ENCODE measurements around the gene BTBD6. TPM values are rescaled to one million over a fixed set of nuclear protein-coding genes. Genes with fewer than 3 reads are reported as not detected.

BTBD6 gene
- polyA plus RNA-seq, 1 donor, result 32.1 TPM

DNA sequence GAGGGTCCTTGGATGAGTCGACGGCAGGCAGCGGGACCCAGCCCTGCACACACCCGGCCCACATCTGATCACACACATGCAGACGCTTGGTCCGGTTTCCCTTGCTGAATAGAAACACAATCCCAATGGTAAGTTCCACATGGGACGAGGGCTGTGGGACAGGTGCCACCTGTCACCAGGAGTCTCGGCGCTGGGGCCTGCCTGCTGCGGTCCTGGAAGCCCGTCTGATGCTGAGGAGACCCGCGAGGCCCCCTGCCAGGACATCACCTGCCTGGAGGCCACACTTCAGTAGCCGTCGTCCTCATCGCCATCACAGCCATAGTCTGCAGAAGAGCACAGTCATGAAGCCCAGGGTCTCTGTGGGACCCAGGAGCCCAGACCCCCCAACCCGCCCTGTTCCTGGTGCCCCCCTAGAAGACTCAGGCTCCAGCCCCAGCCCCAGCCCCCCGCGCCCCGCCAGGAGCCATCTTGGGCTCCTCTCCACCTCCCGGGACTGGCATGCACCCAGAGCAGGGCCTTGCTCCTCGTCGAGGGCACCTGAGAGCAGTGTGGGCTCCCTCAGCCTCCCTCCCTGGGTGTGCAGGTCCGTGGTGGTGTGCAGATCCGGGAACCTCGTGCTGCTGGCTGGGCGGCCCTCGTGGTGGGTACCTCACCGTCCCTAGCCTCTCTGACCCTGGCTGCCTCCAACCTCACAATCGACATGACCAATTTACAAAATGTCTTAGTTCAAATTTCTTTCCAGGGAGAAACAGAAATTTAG is 37.9 kb upstream of the BTBD6 start:
- no peak for DNase-seq

- DNase-seq, result no peak
Observed at GRCh38 chr14:105211086-105211757, 37.1 kb upstream of the BTBD6 start.

DNA sequence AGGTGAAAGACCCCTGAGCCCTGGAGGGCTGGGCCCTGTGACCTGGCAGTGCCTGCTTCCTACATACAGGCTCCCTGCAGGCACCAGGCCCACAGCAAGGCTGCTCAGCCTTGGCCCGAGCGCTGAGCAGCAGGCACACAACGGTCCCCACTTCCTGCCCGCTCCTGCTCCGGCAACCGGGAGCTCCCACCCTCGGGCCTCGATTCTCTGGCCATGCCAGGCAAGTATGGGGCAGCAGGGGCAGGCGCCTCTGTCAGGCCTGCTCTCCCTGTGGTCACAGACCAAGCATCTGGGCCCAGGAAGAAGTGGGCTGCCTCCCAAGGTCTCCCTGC is 36.6 kb upstream of the BTBD6 start:
- no peak for DNase-seq

GRCh38 chr14:105212541-105213300 is 35.6 kb upstream of the BTBD6 start:
- DNase-seq, result no peak

DNA sequence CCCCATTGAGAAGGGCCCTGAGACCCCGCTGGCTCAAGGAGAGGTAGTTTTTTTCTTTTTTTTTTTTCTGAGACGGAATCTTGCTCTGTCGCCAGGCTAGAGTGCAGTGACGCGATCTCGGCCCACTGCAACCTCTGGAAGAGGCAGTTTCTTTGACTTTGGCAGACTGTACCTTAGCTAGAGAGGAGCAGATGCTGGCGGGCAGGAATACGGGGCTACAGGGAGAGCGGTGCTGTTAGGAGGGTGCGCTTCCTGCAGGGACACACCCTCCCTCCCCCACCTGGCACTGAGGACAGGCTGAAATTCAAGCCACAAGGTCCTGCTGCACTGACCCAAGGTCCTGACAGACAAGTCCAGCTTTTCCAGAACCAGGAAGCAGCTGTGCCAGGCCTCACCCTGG is 35.0 kb upstream of the BTBD6 start:
- DNase-seq, result no peak

DNA sequence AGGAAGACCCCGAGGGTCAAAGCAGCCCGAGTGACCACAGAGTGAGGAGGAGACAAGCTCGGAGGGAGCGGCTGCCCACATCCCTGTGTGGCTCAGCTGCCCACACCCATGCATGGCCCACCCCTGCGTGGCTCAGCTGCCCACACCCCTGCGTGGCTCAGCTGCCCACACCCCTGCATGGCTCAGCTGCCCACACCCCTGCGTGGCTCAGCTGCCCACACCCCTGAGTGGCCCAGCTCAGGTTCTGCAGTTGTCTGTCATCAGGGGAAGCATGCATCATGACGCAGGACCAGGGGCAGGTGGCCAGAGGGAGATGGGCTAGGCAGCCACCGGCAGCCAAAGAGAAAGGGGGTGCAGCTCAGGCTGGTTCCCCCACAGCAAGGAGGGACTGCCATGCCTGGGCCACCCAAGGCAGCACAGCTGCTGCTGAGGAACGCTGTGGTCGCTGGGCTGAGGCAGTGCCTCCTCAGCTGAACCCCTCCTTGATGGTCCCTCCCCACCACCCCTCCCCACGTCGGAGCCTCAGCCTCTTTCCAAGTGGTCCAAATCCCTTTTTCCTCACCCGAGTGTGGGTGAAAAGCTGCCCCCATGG is 33.9 kb upstream of the BTBD6 start:
- DNase-seq, result no peak

- DNase-seq, result no peak
Observed at GRCh38 chr14:105215602-105216001, 32.7 kb upstream of the BTBD6 start.

- no peak for DNase-seq
Observed at GRCh38 chr14:105216490-105217247, 31.7 kb upstream of the BTBD6 start.

GRCh38 chr14:105217774-105218173 is 30.6 kb upstream of the BTBD6 start:
- no peak for DNase-seq

DNA sequence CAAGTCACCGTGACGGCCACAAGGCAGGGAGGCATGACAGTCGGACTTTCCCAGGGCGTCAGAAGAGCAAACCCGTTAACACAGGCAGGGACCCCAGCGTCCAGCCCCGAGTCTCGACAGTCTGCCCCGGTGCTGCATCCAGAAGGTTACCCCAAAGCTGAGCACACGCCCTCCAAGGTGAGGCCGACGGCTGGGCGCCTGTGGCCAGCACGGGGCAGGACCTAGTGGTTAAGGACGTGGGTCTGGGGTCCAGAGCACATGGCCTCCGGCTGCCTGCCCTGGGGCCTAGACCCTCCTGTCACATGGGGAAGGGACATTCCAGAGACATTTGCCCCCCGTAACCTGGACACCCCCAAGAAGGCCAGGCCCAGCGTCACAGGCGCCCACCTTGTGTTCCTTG is 29.7 kb upstream of the BTBD6 start:
- DNase-seq, result no peak

DNA sequence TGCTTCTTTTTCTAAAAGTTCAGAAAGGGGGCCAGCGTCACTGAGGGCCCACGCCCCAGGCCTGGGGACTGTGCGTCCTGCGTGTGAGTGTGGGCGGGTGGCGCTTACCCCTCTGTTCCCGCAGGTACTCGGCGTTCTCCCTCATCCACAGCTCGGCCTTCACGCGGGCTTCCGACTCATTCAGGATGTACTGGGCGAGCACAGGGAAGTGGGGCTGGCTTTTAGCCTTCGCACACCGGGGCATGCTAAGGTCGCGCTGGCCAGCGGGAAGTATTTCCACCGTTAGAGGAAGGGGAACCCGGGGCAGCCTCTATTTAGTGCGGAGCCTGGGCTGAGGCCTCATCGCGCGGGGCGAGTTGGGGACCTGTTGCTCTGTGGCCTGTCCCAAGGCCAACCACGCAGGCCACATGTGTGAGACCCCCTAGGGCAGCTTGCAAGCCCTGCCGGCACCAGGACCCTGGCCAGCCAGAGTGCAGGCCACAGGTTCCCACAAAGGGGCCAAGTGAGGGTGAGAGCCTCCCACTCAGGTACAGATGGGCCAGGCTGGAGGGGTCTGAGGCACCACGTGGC is 29.2 kb upstream of the BTBD6 start:
- no peak for DNase-seq

DNA sequence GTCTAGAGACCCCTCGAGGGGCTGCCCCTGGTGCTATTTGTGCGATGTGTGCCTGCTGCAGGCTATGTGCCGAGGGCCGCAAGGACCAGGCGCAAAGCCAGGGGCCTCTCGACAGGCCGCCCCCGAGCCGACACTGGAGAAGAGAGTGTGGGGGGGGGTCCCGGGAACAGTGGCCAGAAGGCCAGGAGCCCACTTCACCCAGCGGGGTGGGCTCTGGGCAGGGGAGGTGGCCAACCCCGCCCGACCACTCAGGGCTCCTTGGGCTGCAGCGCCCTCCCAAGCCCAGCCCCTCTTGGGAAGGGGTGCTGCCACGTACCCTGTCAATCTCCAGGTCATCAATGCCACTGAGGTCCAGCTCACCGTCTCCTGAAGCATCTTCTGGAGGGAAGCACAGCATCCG is 28.6 kb upstream of the BTBD6 start:
- no peak for DNase-seq

DNA sequence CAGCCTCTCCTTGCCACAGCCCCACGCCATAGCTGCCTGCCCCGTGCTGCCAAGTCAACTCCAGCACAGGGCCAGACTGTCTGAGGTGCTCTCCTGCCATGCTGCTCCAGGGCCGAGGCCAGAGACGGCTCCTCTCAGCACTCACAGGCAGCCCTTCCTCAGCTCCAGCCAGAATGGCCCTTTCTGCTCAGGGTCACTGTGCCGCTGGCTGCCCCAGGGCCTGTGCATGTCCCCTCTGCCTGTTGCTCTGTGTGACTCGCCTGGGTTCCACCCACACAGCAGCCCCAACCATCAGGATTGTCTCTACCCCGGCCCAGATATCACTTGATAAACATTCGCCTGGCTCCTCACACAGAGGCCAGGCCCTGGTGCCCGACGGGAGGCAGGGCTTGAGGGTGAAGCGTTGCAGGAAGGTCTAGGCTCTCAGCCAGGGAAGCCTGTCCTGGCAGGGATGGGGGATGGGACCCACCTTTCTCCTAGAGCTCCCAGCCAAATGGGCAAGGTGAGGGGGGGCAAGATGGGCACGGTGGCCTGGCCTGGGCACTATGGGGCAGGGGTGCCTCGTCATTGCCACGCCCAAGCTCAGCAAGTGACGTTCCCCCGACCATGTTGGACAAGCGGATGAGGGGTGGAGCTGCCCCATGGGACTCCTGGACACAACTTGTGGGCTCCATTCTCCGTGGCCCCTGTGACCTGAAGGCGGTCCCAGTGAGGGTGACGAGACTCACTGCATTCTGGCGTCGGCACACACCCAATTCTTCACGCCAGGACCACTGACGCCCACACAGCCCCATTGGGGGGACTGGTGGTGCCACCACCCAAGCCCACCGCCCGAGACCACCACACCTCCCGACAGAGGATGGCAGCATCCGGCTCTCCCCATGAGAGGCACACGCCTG is 27.4 kb upstream of the BTBD6 start:
- no peak for DNase-seq

- DNase-seq, result no peak
Observed at GRCh38 chr14:105221598-105222178, 26.6 kb upstream of the BTBD6 start.

DNA sequence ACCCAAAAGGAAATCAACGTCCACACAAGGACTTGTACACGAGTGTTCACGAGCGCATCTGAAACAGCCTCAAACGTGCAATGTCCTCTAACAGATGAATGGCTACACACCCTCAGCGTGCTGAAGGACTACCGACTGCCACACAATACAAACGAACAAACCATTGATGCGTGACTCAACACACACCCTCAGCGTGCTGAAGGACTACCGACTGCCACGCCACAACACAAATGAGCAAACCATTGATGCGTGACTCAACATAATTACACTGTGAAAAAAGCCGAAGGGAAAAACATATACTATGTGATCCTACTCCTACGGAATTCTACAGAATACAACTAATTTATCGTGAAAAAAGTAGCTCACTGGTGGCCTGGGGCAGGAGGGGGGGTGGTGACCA is 25.1 kb upstream of the BTBD6 start:
- DNase-seq, result peak; percentile 43

DNA sequence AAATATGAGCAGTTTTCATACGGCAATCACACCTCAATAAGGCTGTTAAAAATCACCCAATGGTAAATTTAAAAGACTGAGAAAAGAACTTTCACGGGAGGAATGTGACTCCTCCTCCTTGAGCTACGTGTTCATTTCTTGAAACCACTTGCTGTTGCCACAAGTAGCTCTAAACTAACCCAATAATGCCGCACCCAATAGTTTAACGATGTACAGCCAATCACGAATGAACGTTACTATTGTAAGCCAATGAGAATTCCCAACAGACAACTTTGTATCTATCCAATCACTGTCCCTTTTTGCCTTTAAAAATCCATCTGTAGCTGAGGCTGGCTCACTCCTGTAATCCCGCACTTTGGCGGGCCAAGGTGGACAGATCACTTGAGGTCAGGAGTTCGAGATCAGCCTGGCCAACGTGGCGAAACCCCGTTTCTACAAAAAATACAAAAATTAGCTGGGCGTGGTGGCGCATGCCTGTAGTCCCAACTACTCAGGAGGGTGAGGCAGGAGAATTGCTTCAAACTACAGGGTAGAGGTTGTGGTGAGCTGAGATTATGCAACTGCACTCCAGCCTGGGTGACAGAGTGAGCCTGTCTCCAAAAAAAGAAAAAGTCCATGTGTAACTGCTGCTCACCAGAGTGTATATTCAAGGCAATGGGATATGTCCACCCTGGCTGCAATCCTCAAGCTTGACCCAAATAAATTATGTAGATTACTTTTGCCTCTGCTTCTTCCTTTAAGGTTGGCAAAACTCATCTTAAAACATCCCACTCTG is 24.4 kb upstream of the BTBD6 start:
- no peak for DNase-seq

GRCh38 chr14:105224845-105225570 is 23.3 kb upstream of the BTBD6 start:
- DNase-seq, result no peak

DNA sequence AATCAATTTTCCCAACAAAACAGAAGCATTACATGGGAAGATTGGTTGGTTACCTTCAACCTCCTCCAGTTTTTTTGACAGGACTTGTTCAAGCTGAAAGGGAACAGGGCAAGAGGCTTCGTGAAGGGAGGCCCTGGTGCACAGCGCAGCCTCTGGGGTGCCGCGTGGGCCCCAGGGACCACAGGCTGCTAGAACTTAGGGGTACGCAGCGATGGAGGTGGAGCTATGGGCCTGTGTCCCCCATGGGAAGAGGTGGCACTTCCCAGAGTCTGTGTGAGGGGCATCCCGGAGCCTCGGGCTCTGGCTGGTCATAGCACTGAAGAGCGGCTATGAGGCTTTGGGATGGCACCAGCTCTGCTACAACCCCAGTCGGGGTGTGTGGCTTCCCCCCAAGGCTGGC is 22.1 kb upstream of the BTBD6 start:
- DNase-seq, result no peak

GRCh38 chr14:105227346-105227745 is 21.0 kb upstream of the BTBD6 start:
- DNase-seq, result no peak
